Stimulated activated CD8-positive, alpha-beta memory T cell treated with anti-CD3 and anti-CD28 coated beads, Interleukin-4, amount 100 ng/mL, for 4 hours (primary cell): ENCODE data around the gene GDF2.

Experiments
- DNase-seq, 2 donors: peaks; one replicate each; pipeline ENCODE4 v3.0.0-alpha.2; 2020; ENCODE audit warnings: low read depth in 2 of 2, low spot score in 1 of 2

GDF2 gene

DNA sequence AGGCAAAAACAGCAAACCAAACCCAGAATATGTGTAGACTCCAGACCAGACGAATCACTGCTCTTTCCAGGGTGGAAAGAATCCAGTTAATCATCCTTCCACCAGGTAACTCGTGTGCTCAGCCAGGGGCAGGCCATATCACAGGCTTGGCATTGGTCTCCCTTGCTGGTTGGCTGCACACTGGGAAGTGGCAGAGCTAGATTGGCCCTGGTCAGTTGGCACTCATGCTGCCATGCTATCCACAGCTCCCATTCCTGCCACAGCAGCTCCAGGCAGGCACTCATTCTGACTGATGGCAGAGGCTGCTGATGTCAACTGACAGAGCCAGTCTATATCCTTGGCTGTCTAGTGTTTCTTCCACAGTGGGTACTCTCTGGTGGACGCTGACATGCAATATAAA lies 31.9 kb upstream of the GDF2 start:
- DNase-seq, result no peak

DNA sequence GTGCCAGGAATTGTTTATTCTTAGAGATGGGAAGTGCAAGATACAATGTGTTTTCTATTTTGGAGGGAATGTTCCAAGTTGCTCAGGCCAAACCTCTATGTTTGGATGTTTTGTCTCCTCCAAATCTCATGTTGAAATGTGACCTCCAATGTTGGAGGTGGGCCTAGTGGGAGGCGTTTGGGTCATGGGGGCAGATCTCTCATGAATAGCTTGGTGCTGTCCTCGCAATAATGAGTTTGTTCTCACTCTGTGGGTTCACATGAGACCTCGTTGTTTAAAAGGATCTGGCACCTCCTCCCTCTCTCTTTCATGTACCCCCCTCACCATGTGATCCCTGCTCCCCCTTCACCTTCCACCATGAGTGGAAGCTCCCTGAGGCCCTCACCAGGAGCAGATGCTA lies 30.6 kb upstream of the GDF2 start:
- no peak for DNase-seq

DNA sequence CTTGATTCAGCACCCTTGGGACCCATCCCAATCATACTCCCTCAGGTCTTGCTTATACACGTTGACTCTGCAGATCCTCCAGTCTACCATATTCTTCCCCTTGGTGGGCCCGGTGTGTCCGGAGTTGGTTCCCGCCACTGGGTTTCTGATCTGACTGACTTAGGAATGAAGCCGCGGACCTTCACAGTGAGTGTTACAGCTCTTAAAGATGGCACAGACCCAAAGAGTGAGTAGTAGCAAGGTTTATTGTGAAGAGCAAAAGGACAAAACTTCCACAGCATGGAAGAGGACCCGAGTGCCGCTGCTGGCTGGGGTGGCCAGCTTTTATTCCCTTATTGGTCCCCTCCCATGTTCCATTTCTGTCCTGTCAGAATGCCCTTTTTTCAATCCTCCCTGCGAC lies 28.2 kb upstream of the GDF2 start:
- no peak for DNase-seq

DNA sequence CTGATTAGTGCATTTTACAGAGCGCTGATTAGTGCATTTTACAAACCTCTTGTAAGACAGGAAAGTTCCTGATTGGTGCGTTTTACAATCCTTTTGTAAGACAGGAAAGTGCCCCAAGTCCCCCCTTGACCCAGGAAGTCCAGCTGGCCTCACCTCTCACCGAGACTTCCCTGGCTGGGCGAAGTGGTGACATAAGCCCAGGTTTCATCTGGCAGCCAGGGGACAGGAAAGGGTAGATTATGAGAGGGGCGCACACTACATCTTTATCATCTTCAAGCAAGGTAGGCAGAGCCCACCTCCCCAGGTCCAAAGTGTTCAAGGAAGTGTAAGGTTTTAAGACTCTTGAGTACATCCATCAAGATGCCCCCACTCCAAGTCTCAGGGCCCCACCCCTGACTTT lies 27.8 kb upstream of the GDF2 start:
- no peak for DNase-seq

DNA sequence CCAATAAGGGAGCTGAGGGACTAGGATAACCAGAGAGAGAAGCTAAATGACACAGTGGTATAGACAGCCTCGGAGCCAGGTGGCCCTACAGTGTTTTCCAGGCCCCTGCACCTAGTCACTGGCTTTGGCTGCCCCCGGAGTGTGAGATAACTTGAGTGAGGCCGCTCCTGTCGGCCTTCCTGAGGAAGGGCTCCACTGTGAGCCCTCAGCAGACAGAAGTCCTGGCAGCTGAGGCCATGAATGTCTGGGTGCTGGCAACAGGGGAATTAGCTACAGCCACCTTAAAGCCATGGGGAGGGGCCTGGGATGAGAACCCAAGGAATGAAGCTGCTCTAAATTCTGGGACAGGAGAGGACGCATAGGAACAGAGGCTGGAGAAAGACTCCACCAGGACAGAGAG lies 26.8 kb upstream of the GDF2 start:
- no peak for DNase-seq

DNA sequence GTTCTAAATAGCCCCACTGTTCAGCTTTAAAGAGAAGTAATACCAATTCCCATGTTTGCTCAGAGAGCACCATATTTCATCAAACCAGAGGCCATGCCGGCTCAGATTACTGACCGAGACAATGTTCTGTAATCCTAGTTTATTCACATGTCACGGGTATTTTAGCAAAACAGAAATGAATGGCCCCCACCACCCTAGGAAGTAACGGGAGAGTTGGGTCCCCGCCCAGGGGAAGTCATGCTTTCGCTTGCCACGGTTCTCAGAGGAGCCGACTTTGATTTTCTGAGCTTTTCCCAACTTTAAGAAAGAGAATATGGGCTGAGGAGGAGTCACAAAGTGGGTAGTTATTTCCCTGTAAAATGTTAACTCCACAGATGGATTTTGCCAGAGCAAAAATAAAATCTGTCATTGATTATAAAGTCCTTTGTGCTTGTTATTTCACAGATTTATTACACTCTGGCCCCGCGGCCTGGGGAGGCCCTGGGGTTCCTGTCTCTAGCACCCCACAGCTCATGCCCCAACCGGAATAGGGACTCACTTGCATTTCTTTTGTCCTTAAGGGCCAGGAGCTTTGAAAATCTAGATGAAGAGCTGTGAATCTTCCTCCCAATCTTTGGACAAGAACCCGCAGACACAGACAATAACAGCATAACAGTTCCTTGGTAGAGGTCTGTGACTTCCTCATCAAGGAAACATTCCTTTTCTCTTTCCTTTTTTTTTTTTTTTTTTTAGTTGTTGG lies 25.9 kb upstream of the GDF2 start:
- DNase-seq, result no peak

GRCh38 chr10:47296941-47297340 lies 25.3 kb upstream of the GDF2 start:
- DNase-seq, result no peak

- no peak for DNase-seq
Measured at GRCh38 chr10:47297866-47298540, 24.3 kb upstream of the GDF2 start.

GRCh38 chr10:47298715-47299114 lies 23.5 kb upstream of the GDF2 start:
- DNase-seq, result no peak

DNA sequence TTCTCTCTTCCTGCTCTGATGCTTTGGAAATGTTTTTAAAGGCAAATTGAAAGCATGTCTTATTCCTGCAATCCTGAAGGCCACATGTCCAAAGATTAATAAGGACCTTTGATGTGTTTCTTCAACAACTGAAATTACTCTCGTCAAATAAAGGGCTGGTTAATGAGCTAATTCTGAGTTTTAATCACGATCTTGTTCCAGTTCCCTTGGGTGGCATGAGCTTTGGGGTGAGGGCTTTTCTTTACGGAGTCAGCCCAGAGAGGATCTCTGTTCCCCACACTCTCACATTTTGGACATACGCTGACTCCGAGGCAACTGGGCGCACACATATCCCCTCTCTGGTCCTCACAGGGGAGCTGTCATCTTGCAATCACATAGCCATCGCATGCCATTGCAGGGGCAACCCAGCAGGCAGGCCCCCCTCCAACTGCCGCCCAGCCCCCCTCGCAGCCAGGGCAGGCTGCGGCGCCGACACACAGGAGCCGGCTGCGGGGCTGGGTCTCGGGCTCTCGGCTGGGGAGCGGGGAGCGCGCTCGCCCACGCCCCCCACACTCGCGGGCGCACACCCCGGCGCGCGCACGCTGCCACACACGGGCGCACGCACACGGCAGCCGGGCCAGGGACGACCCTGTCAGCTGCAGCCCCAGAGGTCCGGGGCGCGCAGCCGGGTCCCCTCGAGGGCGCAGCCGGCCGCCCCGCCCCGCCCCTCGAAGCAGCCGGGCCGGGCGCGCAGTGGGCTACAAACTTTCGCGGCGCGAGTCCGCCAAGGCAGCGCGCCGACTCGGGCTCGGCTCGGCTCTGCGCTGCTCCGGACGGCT lies 22.4 kb upstream of the GDF2 start, which contains the start of gene GDF10:
Gene GDF10 (plus strand): TSS at position 587 of the 818 bp plus-strand sequence. CDS start 455 bp downstream, outside the sequence.
- DNase-seq, result no peak

DNA sequence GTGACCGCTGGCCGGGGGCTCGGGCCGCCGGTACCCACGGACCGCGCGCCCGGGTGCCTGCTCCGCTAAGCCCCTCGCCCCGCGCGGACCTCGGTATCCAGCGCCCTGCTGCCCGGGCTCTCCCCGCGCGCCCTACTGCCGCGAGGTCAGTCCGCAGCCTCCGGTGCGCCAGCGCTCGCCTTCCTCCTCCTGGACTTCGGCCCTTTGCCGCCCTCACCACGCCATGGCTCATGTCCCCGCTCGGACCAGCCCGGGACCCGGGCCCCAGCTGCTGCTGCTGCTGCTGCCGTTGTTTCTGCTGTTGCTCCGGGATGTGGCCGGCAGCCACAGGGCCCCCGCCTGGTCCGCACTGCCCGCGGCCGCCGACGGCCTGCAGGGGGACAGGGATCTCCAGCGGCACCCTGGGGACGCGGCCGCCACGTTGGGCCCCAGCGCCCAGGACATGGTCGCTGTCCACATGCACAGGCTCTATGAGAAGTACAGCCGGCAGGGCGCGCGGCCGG lies 21.8 kb upstream of the GDF2 start:
- no peak for DNase-seq

GRCh38 chr10:47301833-47302232 lies 20.4 kb upstream of the GDF2 start:
- DNase-seq, result no peak

GRCh38 chr10:47303105-47303504 lies 19.1 kb upstream of the GDF2 start:
- DNase-seq, result no peak

DNA sequence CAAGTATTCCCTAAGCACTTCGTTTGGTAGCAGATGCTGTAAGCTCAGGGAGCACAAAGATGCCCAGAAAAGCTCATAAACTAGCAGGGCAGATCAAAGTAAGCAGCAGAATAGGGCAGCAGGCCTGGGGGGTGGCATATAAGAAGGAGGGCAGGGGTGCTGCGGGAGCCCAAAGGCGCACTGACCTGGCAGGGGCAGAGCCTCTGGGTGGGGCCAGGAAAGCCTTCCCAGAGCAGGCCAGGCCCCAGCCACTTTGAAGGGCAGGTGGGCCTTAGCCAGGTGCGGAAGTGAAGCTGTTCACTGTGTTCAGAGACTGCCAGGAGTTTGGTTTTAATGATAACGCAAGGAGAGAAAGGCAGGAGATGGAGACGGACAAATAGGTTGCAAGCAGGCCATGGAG lies 18.4 kb upstream of the GDF2 start:
- DNase-seq, result no peak

DNA sequence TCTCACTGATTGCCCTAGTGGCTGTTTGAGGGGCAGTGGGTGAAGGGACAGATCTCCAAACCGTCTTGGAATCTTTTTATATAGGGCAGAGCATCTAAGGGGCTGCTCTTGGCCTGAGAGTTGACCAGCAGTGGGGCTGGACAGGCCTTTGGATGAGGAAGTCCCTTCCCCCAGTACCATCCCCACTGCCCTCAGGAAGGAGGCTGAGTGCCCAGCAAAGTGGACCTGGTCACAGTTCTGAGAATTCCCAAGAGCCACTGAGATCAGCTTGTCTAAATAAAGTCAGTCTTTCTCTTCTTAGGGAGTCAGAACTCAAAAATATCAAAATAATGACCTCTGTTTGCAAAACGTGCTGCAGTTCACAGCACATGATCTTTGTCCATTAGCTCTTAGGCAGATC lies 16.7 kb upstream of the GDF2 start:
- DNase-seq, result no peak

- no peak for DNase-seq
Measured at GRCh38 chr10:47306387-47307210, 15.7 kb upstream of the GDF2 start.

DNA sequence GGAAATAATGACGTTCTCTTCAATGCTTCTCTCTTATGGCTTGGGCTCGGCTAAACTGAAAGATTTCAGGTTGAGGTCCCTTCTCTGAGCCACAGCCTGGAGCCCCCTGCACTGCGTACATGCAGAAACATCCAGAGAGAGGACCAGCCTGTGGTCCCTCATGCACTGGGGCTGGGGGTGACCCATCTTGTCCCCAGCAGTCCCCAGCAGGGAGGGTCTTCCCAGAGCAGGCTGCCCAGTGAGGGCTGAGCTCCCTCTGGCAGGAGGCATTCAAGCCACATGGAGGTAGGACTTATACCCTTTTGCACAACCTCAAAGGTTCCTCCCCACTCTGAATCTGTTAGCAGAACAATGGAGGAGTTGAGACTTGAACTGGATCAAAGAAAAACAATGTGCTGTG lies 14.9 kb upstream of the GDF2 start:
- DNase-seq, result no peak

- no peak for DNase-seq
Measured at GRCh38 chr10:47308775-47309174, 13.5 kb upstream of the GDF2 start.

- no peak for DNase-seq
Measured at GRCh38 chr10:47309408-47310089, 12.7 kb upstream of the GDF2 start.

DNA sequence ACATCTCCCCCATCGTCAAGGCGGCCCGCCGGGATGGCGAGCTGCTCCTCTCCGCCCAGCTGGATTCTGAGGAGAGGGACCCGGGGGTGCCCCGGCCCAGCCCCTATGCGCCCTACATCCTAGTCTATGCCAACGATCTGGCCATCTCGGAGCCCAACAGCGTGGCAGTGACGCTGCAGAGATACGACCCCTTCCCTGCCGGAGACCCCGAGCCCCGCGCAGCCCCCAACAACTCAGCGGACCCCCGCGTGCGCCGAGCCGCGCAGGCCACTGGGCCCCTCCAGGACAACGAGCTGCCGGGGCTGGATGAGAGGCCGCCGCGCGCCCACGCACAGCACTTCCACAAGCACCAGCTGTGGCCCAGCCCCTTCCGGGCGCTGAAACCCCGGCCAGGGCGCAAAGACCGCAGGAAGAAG lies 12.2 kb upstream of the GDF2 start:
- no peak for DNase-seq
